K562 (cell line): ENCODE data around the gene G6PC2. TPM values are rescaled to one million over a fixed set of nuclear protein-coding genes. Genes with fewer than 3 reads are reported as not detected.
A peak's percentile ranks its signal among the peaks of the same experiment; 100 is the strongest.

Source experiments
- ATF7 ChIP-seq: fragments of 450-650 bp; IDR thresholded peaks from 2 replicates; pipeline ENCODE4 v1.7.1; 2014; ENCODE audit warnings: mild to moderate bottlenecking, moderate library complexity
- BCOR ChIP-seq: fragments of 450-650 bp; IDR thresholded peaks from 2 replicates; pipeline ENCODE4 v1.6.1; 2016
- CC2D1A ChIP-seq: fragments of 450-650 bp; IDR thresholded peaks from 2 replicates; pipeline ENCODE4 v1.6.1; 2017; ENCODE audit warnings: mild to moderate bottlenecking
- DMBX1 ChIP-seq: fragments of 250-450 bp; sonication (Bioruptor Pico); IDR thresholded peaks from 2 replicates; pipeline ENCODE4 v1.8.0; 2022; ENCODE audit warnings: inconsistent platforms, mild to moderate bottlenecking, moderate library complexity, borderline replicate concordance
- FOXK2 ChIP-seq, 2 experiments: fragments of 450-650 bp; IDR thresholded peaks in 1 of 2; conservative IDR thresholded peaks in 1 of 2; 2 replicates each; pipeline ENCODE4 v1.6.1; 2016; ENCODE audit warnings: low read depth in 2 of 2, mild to moderate bottlenecking in 1 of 2
- HMG20B ChIP-seq: fragments of 250-450 bp; sonication (Bioruptor Pico); IDR thresholded peaks from 2 replicates; pipeline ENCODE4 v1.5.0; 2021; ENCODE audit warnings: mild to moderate bottlenecking
- MAZ ChIP-seq, 2 experiments: fragments of 450-650 bp in 1 of 2; sonication (generic) in 1 of 2; formaldehyde crosslinking; IDR thresholded peaks in 1 of 2; conservative IDR thresholded peaks in 1 of 2; 2 replicates each; pipeline versions ENCODE4 v1.4.0 to v1.5.0; 2020; ENCODE audit warnings: mild to moderate bottlenecking in 1 of 2, missing genetic modification reagents in 1 of 2
- MEIS2 ChIP-seq: fragments of 450-650 bp; IDR thresholded peaks from 2 replicates; pipeline ENCODE4 v1.6.1; 2014; ENCODE audit warnings: mild to moderate bottlenecking; ENCODE audit not compliant: partially characterized antibody
- NCOA6 ChIP-seq: fragments of 450-650 bp; IDR thresholded peaks from 2 replicates; pipeline ENCODE4 v1.6.1; 2017; ENCODE audit warnings: mild to moderate bottlenecking
- OTX1 ChIP-seq: fragments of 450-650 bp; formaldehyde crosslinking; IDR thresholded peaks from 2 replicates; pipeline ENCODE4 v1.4.0; 2022; ENCODE audit warnings: mild to moderate bottlenecking
- POLR3A ChIP-seq: IDR thresholded peaks from 2 replicates; pipeline ENCODE4 v1.6.1; 2011; ENCODE audit warnings: borderline replicate concordance, mild to moderate bottlenecking, moderate library complexity; ENCODE audit not compliant: insufficient read length, insufficient read depth; ENCODE audit errors: extremely low read depth
- SNIP1 ChIP-seq: fragments of 450-650 bp; IDR thresholded peaks from 2 replicates; pipeline ENCODE4 v1.7.1; 2017; ENCODE audit warnings: low read depth, mild to moderate bottlenecking
- SP1 ChIP-seq: sonication (generic); formaldehyde crosslinking; IDR thresholded peaks from 2 replicates; pipeline ENCODE4 v1.8.1; 2022; ENCODE audit warnings: mild to moderate bottlenecking, missing genetic modification reagents
- TBL1XR1 ChIP-seq, 2 experiments: IDR thresholded peaks; 2 replicates each; pipeline ENCODE4 v1.6.1; 2012; ENCODE audit warnings: improper control_type of control experiment in 2 of 2, low read length in 2 of 2, mild to moderate bottlenecking in 1 of 2
- TCF7 ChIP-seq: sonication (generic); IDR thresholded peaks from 2 replicates; pipeline ENCODE4 v1.6.1; 2016; ENCODE audit warnings: antibody characterized with exemption, borderline replicate concordance
- ZNF12 ChIP-seq: sonication (generic); formaldehyde crosslinking; IDR thresholded peaks from 2 replicates; pipeline ENCODE4 v1.4.0; 2020; ENCODE audit warnings: mild to moderate bottlenecking, missing genetic modification reagents
- ZNF23 ChIP-seq: fragments of 250-450 bp; sonication (Bioruptor Pico); IDR thresholded peaks from 2 replicates; pipeline ENCODE4 v1.4.0; 2020; ENCODE audit warnings: mild to moderate bottlenecking
- ZNF282 ChIP-seq: sonication (generic); formaldehyde crosslinking; IDR thresholded peaks from 2 replicates; pipeline ENCODE4 v1.8.1; 2023; ENCODE audit warnings: missing genetic modification reagents
- ZNF311 ChIP-seq: fragments of 250-450 bp; sonication (Bioruptor Pico); IDR thresholded peaks from 2 replicates; pipeline ENCODE4 v1.4.0; 2020; ENCODE audit warnings: mild to moderate bottlenecking, moderate library complexity
- polyA plus RNA-seq, 8 experiments: library from polyadenylated mRNA; depleted of rRNA in 4 of 8; stranded (reverse) in 5 of 8; unstranded in 3 of 8; fragments of >200 nt; fragmentation: Nextera tagmentation in 2 of 8; fragmentation: Illumina TruSeq in 1 of 8; extraction: Ambion mirVana in 2 of 8; extraction: Trizol in 1 of 8; gene quantifications; 2 replicates each; pipeline versions ENCODE4 v1.2.1 to v1.2.3, GENCODE V29; 2011 to 2014; ENCODE audit warnings: inconsistent platforms in 1 of 8, missing spikeins in 1 of 8
- total RNA-seq, 7 experiments: library from RNA; depleted of rRNA in 6 of 7; stranded (reverse); fragments of >200 nt in 6 of 7; fragmentation: Illumina TruSeq in 2 of 7; extraction: Trizol in 2 of 7; gene quantifications; 2 replicates each; pipeline versions ENCODE4 v1.2.1 to v1.2.3, GENCODE V29; 2011 to 2021; ENCODE audit warnings: low replicate concordance in 1 of 7
- TF ChIP-seq, protein P1 (sequence below): sonication (generic); IDR thresholded peaks from 2 replicates; pipeline ENCODE4 v1.6.1; 2016
- TF ChIP-seq, protein P2 (sequence below): fragments of 250-450 bp; sonication (Bioruptor Pico); IDR thresholded peaks from 2 replicates; pipeline ENCODE4 v1.8.0; 2022; ENCODE audit warnings: moderate library complexity, mild to moderate bottlenecking, inconsistent platforms
- TF ChIP-seq, protein P3 (sequence below): IDR thresholded peaks from 2 replicates; pipeline ENCODE4 v1.6.1; 2011; ENCODE audit warnings: borderline replicate concordance, low read depth, mild to moderate bottlenecking, moderate library complexity, low read length; ENCODE audit not compliant: insufficient read depth, poor library complexity, severe bottlenecking
- TF ChIP-seq, protein P4 (sequence below): IDR thresholded peaks from 3 replicates; pipeline ENCODE4 v1.6.1; 2011; ENCODE audit warnings: borderline replicate concordance, mild to moderate bottlenecking; ENCODE audit not compliant: insufficient read length, insufficient read depth

The G6PC2 gene
- total and polyA plus RNA-seq, 9 of the 15 experiments (the other 6 are each of a cell fraction or from before 2014, with no cell fraction given) = 0.03 to 0.15 TPM; not detected in 7

DNA sequence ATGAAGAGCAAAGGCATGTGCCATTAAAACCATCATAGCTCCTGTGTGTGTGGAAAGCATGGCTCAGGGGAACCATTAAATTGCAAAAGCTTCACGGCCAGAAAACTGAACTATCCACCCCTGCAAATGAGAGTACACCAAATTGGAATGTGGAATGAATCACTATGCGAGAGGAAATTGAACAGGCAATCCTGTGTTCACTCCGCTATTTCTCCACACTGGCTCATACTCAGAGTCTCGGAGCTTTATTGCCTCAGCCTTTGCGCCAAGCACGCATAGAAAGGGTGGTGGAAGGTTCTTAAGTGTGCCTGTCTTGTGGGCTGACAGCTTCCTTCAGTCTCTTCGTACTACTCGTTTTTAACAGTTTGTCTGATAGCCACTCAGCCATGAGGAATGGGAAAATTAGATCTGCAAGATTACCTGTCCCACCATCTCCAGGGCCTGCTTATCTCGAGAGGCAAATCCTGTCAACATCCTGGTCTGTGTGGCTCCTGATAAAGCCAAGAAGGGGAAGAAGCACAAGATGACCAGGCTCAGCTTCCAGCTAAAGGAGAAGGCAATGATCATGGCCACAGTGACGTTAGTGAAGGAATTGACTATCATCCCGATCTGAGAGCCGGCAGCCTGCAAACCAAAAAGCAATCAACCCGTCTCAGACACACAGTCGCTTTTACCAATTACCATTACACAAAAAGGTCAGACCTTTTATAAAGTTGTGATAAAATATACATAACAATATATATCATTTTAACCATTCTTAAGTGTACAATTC lies 34.9 kb downstream of the G6PC2 start (continued):
- TF ChIP-seq ZNF23 = no peak
- TF ChIP-seq MAZ (CRISPR knock-in tag; conservative IDR thresholded peaks at IDR 0.05 in 1 of 2, IDR thresholded peaks at IDR 0.05 in 1 of 2) = peak; percentile 75 to 88
- TF ChIP-seq SP1 (CRISPR knock-in tag) = peak; percentile 78
- TF ChIP-seq BCOR = peak; percentile 95
- no peak for TF ChIP-seq NCOA6
- TF ChIP-seq ZNF311 (CRISPR knock-in tag) = peak; percentile 84
- peak; percentile 98 for TF ChIP-seq CC2D1A
- peak; percentile 85; the same call in 1 of the 2 replicates for TF ChIP-seq OTX1
- TF ChIP-seq, protein P1, sequence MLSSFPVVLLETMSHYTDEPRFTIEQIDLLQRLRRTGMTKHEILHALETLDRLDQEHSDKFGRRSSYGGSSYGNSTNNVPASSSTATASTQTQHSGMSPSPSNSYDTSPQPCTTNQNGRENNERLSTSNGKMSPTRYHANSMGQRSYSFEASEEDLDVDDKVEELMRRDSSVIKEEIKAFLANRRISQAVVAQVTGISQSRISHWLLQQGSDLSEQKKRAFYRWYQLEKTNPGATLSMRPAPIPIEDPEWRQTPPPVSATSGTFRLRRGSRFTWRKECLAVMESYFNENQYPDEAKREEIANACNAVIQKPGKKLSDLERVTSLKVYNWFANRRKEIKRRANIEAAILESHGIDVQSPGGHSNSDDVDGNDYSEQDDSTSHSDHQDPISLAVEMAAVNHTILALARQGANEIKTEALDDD = peak; percentile 94
- peak; percentile 95 to 99; a peak in 3 of 4 replicates for TF ChIP-seq TBL1XR1 (IDR thresholded peaks at IDR 0.05; ENCODE audit: low read length in 2 of 2)
- TF ChIP-seq, protein P2, sequence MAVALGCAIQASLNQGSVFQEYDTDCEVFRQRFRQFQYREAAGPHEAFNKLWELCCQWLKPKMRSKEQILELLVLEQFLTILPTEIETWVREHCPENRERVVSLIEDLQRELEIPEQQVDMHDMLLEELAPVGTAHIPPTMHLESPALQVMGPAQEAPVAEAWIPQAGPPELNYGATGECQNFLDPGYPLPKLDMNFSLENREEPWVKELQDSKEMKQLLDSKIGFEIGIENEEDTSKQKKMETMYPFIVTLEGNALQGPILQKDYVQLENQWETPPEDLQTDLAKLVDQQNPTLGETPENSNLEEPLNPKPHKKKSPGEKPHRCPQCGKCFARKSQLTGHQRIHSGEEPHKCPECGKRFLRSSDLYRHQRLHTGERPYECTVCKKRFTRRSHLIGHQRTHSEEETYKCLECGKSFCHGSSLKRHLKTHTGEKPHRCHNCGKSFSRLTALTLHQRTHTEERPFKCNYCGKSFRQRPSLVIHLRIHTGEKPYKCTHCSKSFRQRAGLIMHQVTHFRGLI = peak; percentile 67; the same call in 1 of the 2 replicates
- TF ChIP-seq ZNF12 = no peak
- TF ChIP-seq HMG20B (CRISPR knock-in tag) = no peak
- TF ChIP-seq SNIP1 = no peak
- TF ChIP-seq, protein P3, sequence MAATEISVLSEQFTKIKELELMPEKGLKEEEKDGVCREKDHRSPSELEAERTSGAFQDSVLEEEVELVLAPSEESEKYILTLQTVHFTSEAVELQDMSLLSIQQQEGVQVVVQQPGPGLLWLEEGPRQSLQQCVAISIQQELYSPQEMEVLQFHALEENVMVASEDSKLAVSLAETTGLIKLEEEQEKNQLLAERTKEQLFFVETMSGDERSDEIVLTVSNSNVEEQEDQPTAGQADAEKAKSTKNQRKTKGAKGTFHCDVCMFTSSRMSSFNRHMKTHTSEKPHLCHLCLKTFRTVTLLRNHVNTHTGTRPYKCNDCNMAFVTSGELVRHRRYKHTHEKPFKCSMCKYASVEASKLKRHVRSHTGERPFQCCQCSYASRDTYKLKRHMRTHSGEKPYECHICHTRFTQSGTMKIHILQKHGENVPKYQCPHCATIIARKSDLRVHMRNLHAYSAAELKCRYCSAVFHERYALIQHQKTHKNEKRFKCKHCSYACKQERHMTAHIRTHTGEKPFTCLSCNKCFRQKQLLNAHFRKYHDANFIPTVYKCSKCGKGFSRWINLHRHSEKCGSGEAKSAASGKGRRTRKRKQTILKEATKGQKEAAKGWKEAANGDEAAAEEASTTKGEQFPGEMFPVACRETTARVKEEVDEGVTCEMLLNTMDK = no peak
- peak; percentile 64; the same call in 1 of the 2 replicates for TF ChIP-seq TCF7
- TF ChIP-seq POLR3A = no peak
- TF ChIP-seq ATF7 = peak; percentile 96
- TF ChIP-seq, protein P4, sequence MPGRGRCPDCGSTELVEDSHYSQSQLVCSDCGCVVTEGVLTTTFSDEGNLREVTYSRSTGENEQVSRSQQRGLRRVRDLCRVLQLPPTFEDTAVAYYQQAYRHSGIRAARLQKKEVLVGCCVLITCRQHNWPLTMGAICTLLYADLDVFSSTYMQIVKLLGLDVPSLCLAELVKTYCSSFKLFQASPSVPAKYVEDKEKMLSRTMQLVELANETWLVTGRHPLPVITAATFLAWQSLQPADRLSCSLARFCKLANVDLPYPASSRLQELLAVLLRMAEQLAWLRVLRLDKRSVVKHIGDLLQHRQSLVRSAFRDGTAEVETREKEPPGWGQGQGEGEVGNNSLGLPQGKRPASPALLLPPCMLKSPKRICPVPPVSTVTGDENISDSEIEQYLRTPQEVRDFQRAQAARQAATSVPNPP = no peak
- TF ChIP-seq FOXK2 (conservative IDR thresholded peaks at IDR 0.05 in 1 of 2, IDR thresholded peaks at IDR 0.05 in 1 of 2; ENCODE audit: low read depth in 2 of 2) = peak; percentile 81 to 87; a peak in 3 of 4 replicates
- no peak for TF ChIP-seq ZNF282 (CRISPR knock-in tag)
- peak; percentile 92 for TF ChIP-seq DMBX1 (CRISPR knock-in tag)
- TF ChIP-seq MEIS2 = peak; percentile 98
